ENCODE measurements around the gene AGT.
"Not testable (repeated sequence)": the region's sequence is repeated elsewhere in the genome, so short reads cannot be mapped to it uniquely, and the experiment has no call there.

AGT gene

GRCh38 chr1:230717251-230717650 is 3.3 kb upstream of the AGT start:
- TF ChIP-seq CTCF (IDR thresholded peaks at IDR 0.05; ENCODE audit: low read depth, low read length), result no peak
- DNase-seq (ENCODE audit: extremely low read depth, low read depth), result no peak

- DNase-seq (ENCODE audit: extremely low read depth, low read depth), result not testable (repeated sequence)
Measured at GRCh38 chr1:230716453-230716852, 2.5 kb upstream of the AGT start.

- no peak for TF ChIP-seq CTCF (IDR thresholded peaks at IDR 0.05; ENCODE audit: low read depth, low read length)
- no peak for DNase-seq (ENCODE audit: extremely low read depth, low read depth)
Measured at GRCh38 chr1:230715510-230715909, 1.6 kb upstream of the AGT start.

GRCh38 chr1:230713547-230713914 is 391 bp downstream of the AGT start:
- DNase-seq (ENCODE audit: extremely low read depth, low read depth), result no peak
- no peak for TF ChIP-seq CTCF (IDR thresholded peaks at IDR 0.05; ENCODE audit: low read depth, low read length)

GRCh38 chr1:230713138-230713537 is 784 bp downstream of the AGT start:
- no peak for TF ChIP-seq CTCF (IDR thresholded peaks at IDR 0.05; ENCODE audit: low read depth, low read length)

GRCh38 chr1:230712470-230712942 is 1.4 kb downstream of the AGT start:
- no peak for DNase-seq (ENCODE audit: extremely low read depth, low read depth)
- TF ChIP-seq CTCF (IDR thresholded peaks at IDR 0.05; ENCODE audit: low read depth, low read length), result no peak

More at GRCh38 chr1:230713138-230713537, 784 bp downstream of the AGT start:
- no peak for DNase-seq (ENCODE audit: extremely low read depth, low read depth)

- TF ChIP-seq CTCF (IDR thresholded peaks at IDR 0.05; ENCODE audit: low read depth, low read length), result no peak
- no peak for DNase-seq (ENCODE audit: extremely low read depth, low read depth)
Measured at GRCh38 chr1:230711245-230711644, 2.7 kb downstream of the AGT start.

GRCh38 chr1:230710543-230710904 is 3.4 kb downstream of the AGT start:
- TF ChIP-seq CTCF (IDR thresholded peaks at IDR 0.05; ENCODE audit: low read depth, low read length), result no peak
- DNase-seq (ENCODE audit: extremely low read depth, low read depth), result no peak

All from AG09319 (cell line).